Astrocyte (in vitro differentiated cells and primary cell): ENCODE measurements around the gene CALML6. TPM values are rescaled to one million over a fixed set of nuclear protein-coding genes. Genes with fewer than 3 reads are reported as not detected.

ENCODE experiments used
- DNase-seq: peaks from one replicate; pipeline ENCODE4 v3.0.0-alpha.2; 2010; ENCODE audit warnings: low read depth
- FAIRE-seq: peaks from 2 replicates; lab custom pipeline; 2011; peaks lifted over from hg19 to GRCh38; lab: Jason Lieb, UNC
- H2AFZ ChIP-seq: 2 replicates; pipeline ENCODE4 v1.6.0; 2012; ENCODE audit warnings: low read depth, low read length, inconsistent platforms
- H3K27ac ChIP-seq: 2 replicates; pipeline ENCODE4 v1.5.1; 2011; ENCODE audit warnings: low read depth, low read length, inconsistent platforms
- H3K27me3 ChIP-seq: 2 replicates; pipeline ENCODE4 v1.6.0; 2011; ENCODE audit warnings: low read length, inconsistent platforms; ENCODE audit not compliant: insufficient read depth
- H3K36me3 ChIP-seq: 2 replicates; pipeline ENCODE4 v1.5.1; 2011; ENCODE audit warnings: low read length, inconsistent platforms; ENCODE audit not compliant: insufficient read depth
- H3K4me1 ChIP-seq: 2 replicates; pipeline ENCODE4 v1.5.1; 2011; ENCODE audit warnings: low read length, inconsistent platforms; ENCODE audit not compliant: insufficient read depth
- H3K4me2 ChIP-seq: 2 replicates; pipeline ENCODE4 v1.6.0; 2012; ENCODE audit warnings: low read length, inconsistent platforms
- H3K4me3 ChIP-seq: 2 replicates; pipeline ENCODE4 v1.5.1; 2011; ENCODE audit warnings: low read depth, mild to moderate bottlenecking, low read length, inconsistent platforms; ENCODE audit not compliant: insufficient read depth
- H3K79me2 ChIP-seq: 2 replicates; pipeline ENCODE4 v1.6.0; 2012; ENCODE audit warnings: mild to moderate bottlenecking, low read length, inconsistent platforms; ENCODE audit not compliant: insufficient read depth
- H3K9ac ChIP-seq: 2 replicates; pipeline ENCODE4 v1.6.0; 2012; ENCODE audit warnings: mild to moderate bottlenecking, low read length, inconsistent platforms
- H3K9me3 ChIP-seq: 2 replicates; pipeline ENCODE4 v1.5.1; 2012; ENCODE audit warnings: low read depth, mild to moderate bottlenecking, low read length, inconsistent platforms; ENCODE audit not compliant: insufficient read depth
- H4K20me1 ChIP-seq: 2 replicates; pipeline ENCODE4 v1.6.0; 2012; ENCODE audit warnings: low read length, inconsistent platforms; ENCODE audit not compliant: insufficient read depth
- H3K27ac Mint-ChIP-seq: one replicate; pipeline ENCODE4 v1.8.0; 2021; ENCODE audit warnings: mild to moderate bottlenecking, mixed read lengths; ENCODE audit not compliant: unreplicated experiment
- H3K27me3 Mint-ChIP-seq: one replicate; pipeline ENCODE4 v1.8.0; 2021; ENCODE audit warnings: low read depth, mixed read lengths; ENCODE audit not compliant: unreplicated experiment
- H3K36me3 Mint-ChIP-seq: one replicate; pipeline ENCODE4 v1.8.0; 2021; ENCODE audit warnings: low read depth, mixed read lengths; ENCODE audit not compliant: unreplicated experiment
- H3K4me1 Mint-ChIP-seq: one replicate; pipeline ENCODE4 v1.8.0; 2021; ENCODE audit warnings: low read depth, mixed read lengths; ENCODE audit not compliant: unreplicated experiment
- H3K4me3 Mint-ChIP-seq: one replicate; pipeline ENCODE4 v1.8.0; 2021; ENCODE audit warnings: mild to moderate bottlenecking, moderate library complexity, mixed read lengths; ENCODE audit not compliant: unreplicated experiment
- H3K9me3 Mint-ChIP-seq: one replicate; pipeline ENCODE4 v1.8.0; 2021; ENCODE audit warnings: mild to moderate bottlenecking, mixed read lengths; ENCODE audit not compliant: unreplicated experiment
- CTCF ChIP-seq: IDR thresholded peaks from 2 replicates; pipeline ENCODE4 v1.5.1; 2011; ENCODE audit warnings: low read depth, mild to moderate bottlenecking, inconsistent platforms, low read length, moderate library complexity; ENCODE audit not compliant: insufficient read depth
- EZH2 ChIP-seq: IDR thresholded peaks from 2 replicates; pipeline ENCODE4 v1.6.1; 2012; ENCODE audit warnings: mild to moderate bottlenecking, low read length, inconsistent platforms; ENCODE audit not compliant: insufficient read depth
- total RNA-seq: library from RNA; stranded (reverse); gene quantifications from 2 replicates; pipeline ENCODE4 v1.2.1, GENCODE V29; 2021

The CALML6 gene
- total RNA-seq, 1 donor from 2014 or later = 0.91 TPM

GRCh38 chr1:1892763-1893120 is 22.3 kb upstream of the CALML6 start:
- peak overlapping the region; percentile 73 for H3K27ac Mint-ChIP-seq

GRCh38 chr1:1893291-1893985 is 21.6 kb upstream of the CALML6 start:
- Mint-ChIP-seq H3K4me3 (no peak overlapping the region), H3K9me3 (no peaks in the 10 kb centered on the region), H3K4me1 (peaks cover 18% of the 10 kb centered on the region), H3K36me3 (peaks cover 11% of the 10 kb centered on the region), H3K27me3 (peaks cover 3% of the 10 kb centered on the region), H3K27ac (no peak overlapping the region)
- no peak overlapping the region for H3K4me2 ChIP-seq
- H3K79me2 ChIP-seq = peaks cover 33% of the 10 kb centered on the region
- H2AFZ ChIP-seq = no peak overlapping the region
- H3K27ac ChIP-seq = no peak overlapping the region
- no peaks in the 10 kb centered on the region for H3K36me3 ChIP-seq
- no peak overlapping the region for H3K9ac ChIP-seq
- no peak for DNase-seq
- H3K4me3 ChIP-seq = no peak overlapping the region
- no peak for FAIRE-seq
- H3K4me1 ChIP-seq = peaks cover 16% of the 10 kb centered on the region
- peaks cover 18% of the 10 kb centered on the region for H4K20me1 ChIP-seq
- TF ChIP-seq CTCF = no peak
- no peak for TF ChIP-seq EZH2
- no peaks in the 10 kb centered on the region for H3K9me3 ChIP-seq
- no peaks in the 10 kb centered on the region for H3K27me3 ChIP-seq

More at GRCh38 chr1:1892763-1893120, 22.3 kb upstream of the CALML6 start:
- Mint-ChIP-seq H3K36me3 (peaks cover 11% of the 10 kb centered on the region), H3K9me3 (no peaks in the 10 kb centered on the region), H3K4me1 (peaks cover 21% of the 10 kb centered on the region), H3K4me3 (peak overlapping the region; percentile 90), H3K27me3 (peaks cover 3% of the 10 kb centered on the region)
- Histone ChIP-seq H3K9ac (no peak overlapping the region), H3K27ac (no peak overlapping the region), H3K4me1 (peaks cover 22% of the 10 kb centered on the region), H3K4me3 (no peak overlapping the region), H3K9me3 (no peaks in the 10 kb centered on the region), H3K36me3 (no peaks in the 10 kb centered on the region), H4K20me1 (peaks cover 25% of the 10 kb centered on the region), H2AFZ (no peak overlapping the region), H3K79me2 (peaks cover 40% of the 10 kb centered on the region), H3K27me3 (no peaks in the 10 kb centered on the region), H3K4me2 (peak overlapping the region; percentile 91)
- FAIRE-seq (no peak), DNase-seq (no peak)
- TF ChIP-seq EZH2 (no peak), CTCF (no peak)

- Histone ChIP-seq H3K27me3 (no peaks in the 10 kb centered on the region), H3K9me3 (no peaks in the 10 kb centered on the region), H3K27ac (no peak overlapping the region), H4K20me1 (peaks cover 13% of the 10 kb centered on the region), H3K79me2 (peaks cover 28% of the 10 kb centered on the region), H3K4me3 (no peak overlapping the region), H3K9ac (no peak overlapping the region), H3K4me1 (peaks cover 10% of the 10 kb centered on the region), H3K36me3 (no peaks in the 10 kb centered on the region), H3K4me2 (no peak overlapping the region), H2AFZ (no peak overlapping the region)
- DNase-seq = no peak
- Mint-ChIP-seq H3K27ac (no peak overlapping the region), H3K4me1 (peaks cover 16% of the 10 kb centered on the region), H3K9me3 (no peaks in the 10 kb centered on the region), H3K27me3 (peaks cover 3% of the 10 kb centered on the region), H3K36me3 (peaks cover 6% of the 10 kb centered on the region), H3K4me3 (no peak overlapping the region)
- FAIRE-seq = no peak
- no peak for TF ChIP-seq EZH2
- no peak for TF ChIP-seq CTCF
Measured at GRCh38 chr1:1893997-1894353, 21.1 kb upstream of the CALML6 start.
